Endothelial cell of umbilical vein (primary cell): Measurements from ENCODE around the gene CTNNB1. TPM values are rescaled to one million over a fixed set of nuclear protein-coding genes. Genes with fewer than 3 reads are reported as not detected.

Experiments
- BruUV-seq: library from RNA; stranded (reverse); fragments of 400-500 nt; replicated peaks from 2 replicates; lab custom pipeline; 2021; lab: Mats Ljungman, UMichigan
- CTCF ChIA-PET: fragments of 300-600, 350-600 bp; sonication (Branson Sonifier 250); formaldehyde crosslinking; loops from one replicate; lab custom pipeline; 2021; ENCODE audit warnings: antibody characterized with exemption, inconsistent platforms; lab: Charles Lee
- POLR2A ChIA-PET: fragments of 300-600, 350-600 bp; sonication (Branson Sonifier 250); formaldehyde crosslinking; loops from one replicate; lab custom pipeline; 2021; ENCODE audit warnings: antibody characterized with exemption, inconsistent platforms; lab: Charles Lee
- DNase-seq: peaks from one replicate; pipeline ENCODE4 v3.0.0-alpha.2; 2011; ENCODE audit warnings: low read depth, low spot score
- FAIRE-seq: peaks from 2 replicates; lab custom pipeline; 2011; peaks lifted over from hg19 to GRCh38; lab: Jason Lieb, UNC
- H2AFZ ChIP-seq: 2 replicates; pipeline ENCODE4 v1.6.0; 2012; ENCODE audit warnings: low read depth, low read length, control low read depth, inconsistent platforms
- H3K27ac ChIP-seq: 2 replicates; pipeline ENCODE4 v1.5.1; 2011; ENCODE audit warnings: low read depth, mild to moderate bottlenecking, control low read depth, low read length, moderate library complexity; ENCODE audit not compliant: insufficient read depth
- H3K27me3 ChIP-seq, 2 experiments: 2 replicates each; pipeline versions ENCODE4 v1.6.0 to v1.6.1; 2011; ENCODE audit warnings: low read length in 2 of 2, mixed read lengths in 1 of 2; ENCODE audit not compliant: control insufficient read depth in 2 of 2, insufficient read depth in 2 of 2
- H3K36me3 ChIP-seq, 2 experiments: 2 replicates in 1 of 2; 3 replicates in 1 of 2; pipeline ENCODE4 v1.5.1; 2011; ENCODE audit warnings: low read length in 2 of 2, mild to moderate bottlenecking in 1 of 2, moderate library complexity in 1 of 2; ENCODE audit not compliant: control insufficient read depth in 2 of 2, insufficient read depth in 2 of 2; ENCODE audit errors: extremely low read depth in 1 of 2
- H3K4me1 ChIP-seq: 3 replicates; pipeline ENCODE4 v1.5.1; 2011; ENCODE audit warnings: mild to moderate bottlenecking, low read length; ENCODE audit not compliant: control insufficient read depth, insufficient read depth; ENCODE audit errors: extremely low read depth
- H3K4me2 ChIP-seq: 2 replicates; pipeline ENCODE4 v1.6.1; 2011; ENCODE audit warnings: low read length, control low read depth, mixed read lengths; ENCODE audit not compliant: insufficient read depth
- H3K4me3 ChIP-seq, 3 experiments: fragments of 200-600 bp in 1 of 3; sonication (generic), shearing (Covaris generic) in 1 of 3; replicated peaks in 1 of 3; 2 replicates each; pipeline ENCODE4 v1.5.1; 2011 to 2016; ENCODE audit warnings: control low read depth in 3 of 3, low read length in 3 of 3, mild to moderate bottlenecking in 2 of 3, inconsistent platforms in 1 of 3, low read depth in 1 of 3, moderate library complexity in 1 of 3; ENCODE audit not compliant: insufficient read depth in 1 of 3
- H3K79me2 ChIP-seq: 2 replicates; pipeline ENCODE4 v1.6.0; 2012; ENCODE audit warnings: low read length, inconsistent platforms; ENCODE audit not compliant: control insufficient read depth, insufficient read depth
- H3K9ac ChIP-seq: replicated peaks from 2 replicates; pipeline ENCODE3; 2011; ENCODE audit warnings: low read length, control low read depth; ENCODE audit not compliant: insufficient read depth; ENCODE audit errors: extremely low read depth
- H3K9me1 ChIP-seq: replicated peaks from 3 replicates; pipeline ENCODE4 v1.6.0; 2011; ENCODE audit warnings: mild to moderate bottlenecking, low read length; ENCODE audit not compliant: control insufficient read depth, insufficient read depth; ENCODE audit errors: extremely low read depth
- H3K9me3 ChIP-seq: replicated peaks from 2 replicates; pipeline ENCODE4 v1.5.1; 2012; ENCODE audit warnings: low read length, inconsistent platforms; ENCODE audit not compliant: control insufficient read depth, insufficient read depth
- H4K20me1 ChIP-seq: replicated peaks from 2 replicates; pipeline ENCODE3; 2011; ENCODE audit warnings: mild to moderate bottlenecking, low read length; ENCODE audit not compliant: control insufficient read depth, insufficient read depth; ENCODE audit errors: extremely low read depth
- EZH2 ChIP-seq: IDR thresholded peaks from 2 replicates; pipeline ENCODE4 v1.6.1; 2012; ENCODE audit warnings: borderline replicate concordance, low read depth, mild to moderate bottlenecking, moderate library complexity, low read length, inconsistent platforms; ENCODE audit not compliant: severe bottlenecking
- FOS ChIP-seq: IDR thresholded peaks from 2 replicates; pipeline ENCODE4 v1.6.1; 2011; ENCODE audit warnings: mild to moderate bottlenecking, low read length, moderate library complexity, borderline replicate concordance; ENCODE audit not compliant: insufficient read depth
- GATA2 ChIP-seq: IDR thresholded peaks from 2 replicates; pipeline ENCODE4 v1.7.0; 2011; ENCODE audit warnings: low read depth, mild to moderate bottlenecking, moderate library complexity, mixed read lengths, low read length; ENCODE audit not compliant: insufficient read length, insufficient read depth
- JUN ChIP-seq: IDR thresholded peaks from 2 replicates; pipeline ENCODE4 v1.6.1; 2011; ENCODE audit warnings: borderline replicate concordance, low read depth; ENCODE audit not compliant: insufficient read length, insufficient read depth
- MYC ChIP-seq: IDR thresholded peaks from one replicate; pipeline ENCODE4 v1.6.1; 2011; ENCODE audit warnings: mild to moderate bottlenecking, low read depth, low read length
- POLR2A ChIP-seq: IDR thresholded peaks from 2 replicates; pipeline ENCODE4 v1.6.1; 2012; ENCODE audit warnings: low read depth, mild to moderate bottlenecking, control low read depth, low read length
- POLR2AphosphoS5 ChIP-seq: IDR thresholded peaks from 2 replicates; pipeline ENCODE4 v1.6.1; 2012; ENCODE audit warnings: low read depth, mild to moderate bottlenecking, control low read depth, low read length, moderate library complexity; ENCODE audit not compliant: insufficient read depth
- dilution Hi-C: fragments of 300-500 bp; cut with MboI; formaldehyde crosslinking; loops from one replicate; pipeline ENCODE4 v1.15.0; 2019; ENCODE audit warnings: low sequenced_read_pairs; ENCODE audit not compliant: extremely low pct_ligation_motif_present
- intact Hi-C: fragments of 100-400 bp; cut with micrococcal nuclease; formaldehyde crosslinking; loops from one replicate; pipeline ENCODE4 v1.10.0; 2022
- polyA plus RNA-seq, 4 experiments: library from polyadenylated mRNA; depleted of rRNA in 3 of 4; stranded (reverse) in 3 of 4; unstranded in 1 of 4; fragments of >200 nt; gene quantifications; 2 replicates each; pipeline versions ENCODE4 v1.2.1 to v1.2.3, GENCODE V29; 2011 to 2012; ENCODE audit warnings: missing spikeins in 1 of 4
- total RNA-seq: library from RNA; stranded (reverse); gene quantifications from 2 replicates; pipeline ENCODE4 v1.2.3, GENCODE V29; 2021
- TF ChIP-seq, protein P1 (sequence below): IDR thresholded peaks from 2 replicates; pipeline ENCODE4 v1.6.1; 2011; ENCODE audit not compliant: insufficient read depth, insufficient read length
- TF ChIP-seq, protein P2 (sequence below), 2 donors: IDR thresholded peaks; 1 replicate in 1 of 2; 2 replicates in 1 of 2; pipeline ENCODE4 v1.5.1; 2011; ENCODE audit warnings: low read length in 2 of 2, mild to moderate bottlenecking in 2 of 2, moderate library complexity in 2 of 2, control low read depth in 1 of 2, inconsistent platforms in 1 of 2, low read depth in 1 of 2; ENCODE audit not compliant: insufficient read depth in 1 of 2; ENCODE audit errors: extremely low read depth in 1 of 2

The CTNNB1 gene
- total and polyA plus RNA-seq, 2 donors (not counting 3 experiments of a cell fraction or from before 2014, with no cell fraction given) = 513 to 906 TPM

DNA sequence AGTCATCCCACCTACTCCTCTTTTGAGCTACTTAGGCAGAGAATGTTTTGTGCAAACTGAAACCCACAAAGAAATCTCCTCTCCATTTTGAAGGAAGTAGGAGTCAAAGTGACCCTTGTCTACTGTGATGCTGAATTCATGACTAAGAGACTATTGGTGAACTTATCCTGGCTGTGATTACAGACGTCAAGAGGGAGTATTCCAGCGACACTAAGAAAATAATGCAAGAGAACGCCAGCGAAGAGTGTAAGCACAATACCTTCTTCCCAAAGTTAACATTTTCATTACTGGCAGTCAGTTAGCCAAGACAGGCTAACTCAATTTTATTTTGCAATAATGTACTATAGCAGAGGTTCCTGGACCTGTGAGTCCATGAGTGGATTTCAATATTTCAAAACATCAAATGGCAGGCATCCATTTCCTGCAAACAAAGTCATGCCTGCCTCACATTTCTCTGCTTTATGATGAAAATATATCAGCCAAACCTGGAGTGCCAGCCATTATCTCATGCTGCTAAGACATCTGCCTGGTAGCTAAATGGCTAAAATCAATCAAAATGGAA is 59.0 kb downstream of the CTNNB1 start:
- Histone ChIP-seq H3K27ac (no peak overlapping the region), H3K9ac (no peak overlapping the region), H4K20me1 (no peaks in the 10 kb centered on the region), H3K4me2 (no peak overlapping the region), H3K36me3 (no peaks in the 10 kb centered on the region), H3K79me2 (no peaks in the 10 kb centered on the region), H3K9me1 (no peaks in the 10 kb centered on the region), H2AFZ (no peak overlapping the region), H3K4me1 (no peaks in the 10 kb centered on the region), H3K27me3 (no peaks in the 10 kb centered on the region), H3K9me3 (no peaks in the 10 kb centered on the region), H3K4me3 (no peak overlapping the region)
- intact Hi-C loops (no loop called here), dilution Hi-C loops (no loop called here)
- ChIA-PET CTCF (no interaction called here), POLR2A (no interaction called here)
- DNase-seq (no peak), FAIRE-seq (no peak)
- TF ChIP-seq GATA2 = no peak
- TF ChIP-seq, protein P1, sequence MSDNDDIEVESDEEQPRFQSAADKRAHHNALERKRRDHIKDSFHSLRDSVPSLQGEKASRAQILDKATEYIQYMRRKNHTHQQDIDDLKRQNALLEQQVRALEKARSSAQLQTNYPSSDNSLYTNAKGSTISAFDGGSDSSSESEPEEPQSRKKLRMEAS = no peak
- no peak for TF ChIP-seq MYC
- TF ChIP-seq FOS = no peak
- TF ChIP-seq EZH2 = no peak
- TF ChIP-seq, protein P2, sequence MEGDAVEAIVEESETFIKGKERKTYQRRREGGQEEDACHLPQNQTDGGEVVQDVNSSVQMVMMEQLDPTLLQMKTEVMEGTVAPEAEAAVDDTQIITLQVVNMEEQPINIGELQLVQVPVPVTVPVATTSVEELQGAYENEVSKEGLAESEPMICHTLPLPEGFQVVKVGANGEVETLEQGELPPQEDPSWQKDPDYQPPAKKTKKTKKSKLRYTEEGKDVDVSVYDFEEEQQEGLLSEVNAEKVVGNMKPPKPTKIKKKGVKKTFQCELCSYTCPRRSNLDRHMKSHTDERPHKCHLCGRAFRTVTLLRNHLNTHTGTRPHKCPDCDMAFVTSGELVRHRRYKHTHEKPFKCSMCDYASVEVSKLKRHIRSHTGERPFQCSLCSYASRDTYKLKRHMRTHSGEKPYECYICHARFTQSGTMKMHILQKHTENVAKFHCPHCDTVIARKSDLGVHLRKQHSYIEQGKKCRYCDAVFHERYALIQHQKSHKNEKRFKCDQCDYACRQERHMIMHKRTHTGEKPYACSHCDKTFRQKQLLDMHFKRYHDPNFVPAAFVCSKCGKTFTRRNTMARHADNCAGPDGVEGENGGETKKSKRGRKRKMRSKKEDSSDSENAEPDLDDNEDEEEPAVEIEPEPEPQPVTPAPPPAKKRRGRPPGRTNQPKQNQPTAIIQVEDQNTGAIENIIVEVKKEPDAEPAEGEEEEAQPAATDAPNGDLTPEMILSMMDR (IDR thresholded peaks at IDR 0.05; ENCODE audit: extremely low read depth in 1 of 2, insufficient read depth in 1 of 2, low read depth in 1 of 2, low read length in 2 of 2) = no peak
- TF ChIP-seq POLR2A = no peak
- no peak for TF ChIP-seq JUN
- TF ChIP-seq POLR2AphosphoS5 = no peak
- no TSS peak for BruUV-seq
